Brain microvascular endothelial cell (primary cell): ENCODE results near the gene FN3KRP.
"Not testable (repeated sequence)": the region's sequence is repeated elsewhere in the genome, so short reads cannot be mapped to it uniquely, and the experiment has no call there.

ENCODE experiments used
- DNase-seq: peaks from one replicate; pipeline ENCODE4 v3.0.0-alpha.2; 2020
- H3K27ac ChIP-seq: fragments of 250-450 bp; sonication (Bioruptor Pico); 2 replicates; pipeline ENCODE4 v1.5.1; 2020; ENCODE audit warnings: mild to moderate bottlenecking, moderate library complexity
- H3K27me3 ChIP-seq: fragments of 250-450 bp; sonication (Bioruptor Pico); replicated peaks from 2 replicates; pipeline ENCODE4 v1.5.1; 2020; ENCODE audit warnings: mild to moderate bottlenecking
- H3K36me3 ChIP-seq: fragments of 250-450 bp; sonication (Bioruptor Pico); replicated peaks from 2 replicates; pipeline ENCODE4 v1.5.1; 2020; ENCODE audit warnings: mild to moderate bottlenecking
- H3K4me3 ChIP-seq: 2 replicates; pipeline ENCODE4 v1.5.1; 2011; ENCODE audit warnings: low read depth, mild to moderate bottlenecking, control low read depth, low read length, moderate library complexity
- CTCF ChIP-seq: IDR thresholded peaks from 2 replicates; pipeline ENCODE4 v1.5.1; 2011; ENCODE audit warnings: low read depth, mild to moderate bottlenecking, moderate library complexity, low read length, control low read depth, inconsistent platforms; ENCODE audit errors: missing control alignments
- in situ Hi-C: cut with HindIII; loops from 2 replicates; pipeline ENCODE4 v1.10.0; 2017; ENCODE audit warnings: low sequenced_read_pairs, low pct_ligation_motif_present

The FN3KRP gene

GRCh38 chr17:82740906-82741759, 24.6 kb downstream of the FN3KRP start:
- H3K36me3 ChIP-seq = peaks cover 4% of the 10 kb centered on the region
- no peaks in the 10 kb centered on the region for H3K27me3 ChIP-seq
- in situ Hi-C loops = no loop called here
- H3K4me3 ChIP-seq = no peak overlapping the region
- no peak for TF ChIP-seq CTCF
- DNase-seq = no peak
- no peak overlapping the region for H3K27ac ChIP-seq

GRCh38 chr17:82743344-82744219, 27.1 kb downstream of the FN3KRP start:
- H3K27me3 ChIP-seq = no peaks in the 10 kb centered on the region
- in situ Hi-C loops = no loop called here
- no peak overlapping the region for H3K27ac ChIP-seq
- peak; percentile 23 for TF ChIP-seq CTCF
- H3K36me3 ChIP-seq = peaks cover 4% of the 10 kb centered on the region
- DNase-seq = no peak
- H3K4me3 ChIP-seq = no peak overlapping the region

DNA sequence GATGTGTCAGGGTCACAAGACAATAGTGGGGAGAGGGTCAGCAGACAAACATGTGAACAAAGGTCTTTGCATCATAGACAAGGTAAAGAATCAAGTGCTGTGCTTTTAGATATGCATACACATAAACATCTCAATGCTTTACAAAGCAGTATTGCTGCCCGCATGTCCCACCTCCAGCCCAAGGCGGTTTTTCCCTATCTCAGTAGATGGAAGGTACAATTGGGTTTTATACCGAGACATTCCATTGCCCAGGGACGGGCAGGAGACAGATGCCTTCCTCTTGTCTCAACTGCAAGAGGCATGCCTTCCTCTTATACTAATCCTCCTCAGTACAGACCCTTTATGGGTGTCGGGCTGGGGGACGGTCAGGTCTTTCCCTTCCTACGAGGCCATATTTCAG, 28.2 kb downstream of the FN3KRP start:
- H3K4me3 ChIP-seq, in situ Hi-C loops, H3K36me3 ChIP-seq, H3K27me3 ChIP-seq, DNase-seq, H3K27ac ChIP-seq: not testable (repeated sequence)

DNA sequence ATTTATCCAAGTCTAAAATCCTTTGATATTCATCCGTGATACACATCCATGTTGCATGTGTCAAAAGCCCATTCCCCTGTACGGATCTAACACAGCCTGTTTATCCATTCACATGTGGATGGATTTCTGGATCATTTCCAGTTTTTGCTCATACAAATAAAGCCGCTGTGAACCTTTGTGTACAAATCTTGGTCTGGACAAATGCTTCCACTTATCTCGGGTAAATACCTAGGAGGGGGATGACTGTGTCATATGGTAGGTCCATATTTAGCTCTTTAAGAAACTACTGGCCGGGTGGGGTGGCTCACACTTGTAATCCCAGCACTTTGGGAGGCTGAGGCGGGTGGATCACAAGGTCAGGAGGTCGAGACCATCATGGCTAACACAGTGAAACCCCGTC, 29.0 kb downstream of the FN3KRP start:
- no peak for TF ChIP-seq CTCF
- in situ Hi-C loops = no loop called here
- no peak overlapping the region for H3K4me3 ChIP-seq

GRCh38 chr17:82748756-82749155, 32.2 kb downstream of the FN3KRP start:
- Histone ChIP-seq H3K27me3 (no peaks in the 10 kb centered on the region), H3K4me3 (no peak overlapping the region), H3K36me3 (no peaks in the 10 kb centered on the region), H3K27ac (no peak overlapping the region)
- no peak for TF ChIP-seq CTCF
- in situ Hi-C loops = no loop called here
- no peak for DNase-seq

More for the DNA sequence above, 29.0 kb downstream of the FN3KRP start:
- Histone ChIP-seq H3K27ac (no peak overlapping the region), H3K36me3 (peaks cover 4% of the 10 kb centered on the region), H3K27me3 (no peaks in the 10 kb centered on the region)
- DNase-seq = no peak

- H3K27me3 ChIP-seq = no peaks in the 10 kb centered on the region
- H3K27ac ChIP-seq = no peak overlapping the region
- TF ChIP-seq CTCF = no peak
- H3K4me3 ChIP-seq = no peak overlapping the region
- no peaks in the 10 kb centered on the region for H3K36me3 ChIP-seq
- no peak for DNase-seq
- in situ Hi-C loops = no loop called here
These were observed 33.9 kb downstream of the FN3KRP start for GRCh38 chr17:82750241-82750908.
